ENCODE results near the gene AUTS2. TPM values are rescaled to one million over a fixed set of nuclear protein-coding genes. Genes with fewer than 3 reads are reported as not detected.

The AUTS2 gene
- total and polyA plus RNA-seq, 2 of the 8 experiments (the other 6 are each of a cell fraction or from before 2014, with no cell fraction given): 25.9 to 101 TPM

DNA sequence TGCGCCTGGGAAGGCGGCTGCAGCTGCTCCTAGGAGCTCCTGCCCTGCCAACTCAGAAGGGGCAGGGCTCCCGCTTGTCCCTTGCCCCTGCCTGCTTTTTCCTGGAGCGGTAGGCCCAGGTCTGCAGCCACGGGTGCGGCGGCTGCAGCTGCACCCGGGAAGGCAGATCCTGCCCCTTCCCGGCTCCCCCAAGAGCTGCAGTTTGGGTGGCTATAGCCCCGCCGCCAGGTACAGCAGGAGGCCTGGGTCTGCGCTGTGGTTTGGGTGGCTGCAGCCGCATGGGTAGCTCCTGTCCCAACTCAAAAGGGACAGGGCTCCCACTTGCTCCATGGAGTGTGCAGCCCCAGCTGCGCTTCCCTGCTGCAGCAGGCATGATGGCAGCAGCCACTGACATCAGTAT, 6.5 kb upstream of the AUTS2 start (continued):
- TF ChIP-seq, protein P1, sequence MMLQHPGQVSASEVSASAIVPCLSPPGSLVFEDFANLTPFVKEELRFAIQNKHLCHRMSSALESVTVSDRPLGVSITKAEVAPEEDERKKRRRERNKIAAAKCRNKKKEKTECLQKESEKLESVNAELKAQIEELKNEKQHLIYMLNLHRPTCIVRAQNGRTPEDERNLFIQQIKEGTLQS (IDR thresholded peaks at IDR 0.05; ENCODE audit: insufficient read depth, low read depth, low read length): no peak
- TF ChIP-seq NRF1 (IDR thresholded peaks at IDR 0.05; ENCODE audit: low read depth, low read length) (no peak), GABPA (IDR thresholded peaks at IDR 0.05; ENCODE audit: borderline replicate concordance, insufficient read depth, low read length) (no peak), BCL11A (IDR thresholded peaks at IDR 0.05; ENCODE audit: low read depth in 2 of 2, low read length in 2 of 2) (no peak), RBBP5 (IDR thresholded peaks at IDR 0.05; ENCODE audit: borderline replicate concordance, low read depth, low read length) (no peak)
